ENCODE results near the gene CRAT.

GRCh38 chr9:129078691-129079503, 31.7 kb downstream of the CRAT start:
- TF ChIP-seq, protein P1, sequence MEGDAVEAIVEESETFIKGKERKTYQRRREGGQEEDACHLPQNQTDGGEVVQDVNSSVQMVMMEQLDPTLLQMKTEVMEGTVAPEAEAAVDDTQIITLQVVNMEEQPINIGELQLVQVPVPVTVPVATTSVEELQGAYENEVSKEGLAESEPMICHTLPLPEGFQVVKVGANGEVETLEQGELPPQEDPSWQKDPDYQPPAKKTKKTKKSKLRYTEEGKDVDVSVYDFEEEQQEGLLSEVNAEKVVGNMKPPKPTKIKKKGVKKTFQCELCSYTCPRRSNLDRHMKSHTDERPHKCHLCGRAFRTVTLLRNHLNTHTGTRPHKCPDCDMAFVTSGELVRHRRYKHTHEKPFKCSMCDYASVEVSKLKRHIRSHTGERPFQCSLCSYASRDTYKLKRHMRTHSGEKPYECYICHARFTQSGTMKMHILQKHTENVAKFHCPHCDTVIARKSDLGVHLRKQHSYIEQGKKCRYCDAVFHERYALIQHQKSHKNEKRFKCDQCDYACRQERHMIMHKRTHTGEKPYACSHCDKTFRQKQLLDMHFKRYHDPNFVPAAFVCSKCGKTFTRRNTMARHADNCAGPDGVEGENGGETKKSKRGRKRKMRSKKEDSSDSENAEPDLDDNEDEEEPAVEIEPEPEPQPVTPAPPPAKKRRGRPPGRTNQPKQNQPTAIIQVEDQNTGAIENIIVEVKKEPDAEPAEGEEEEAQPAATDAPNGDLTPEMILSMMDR (IDR thresholded peaks at IDR 0.05), result no peak
- peak in 1 of 2 donors; percentile 36 for TF ChIP-seq POLR2A (IDR thresholded peaks at IDR 0.05)

Data from Peyer's patch (tissue), 4 donors.